ENCODE measurements around the gene TAB2. TPM values are rescaled to one million over a fixed set of nuclear protein-coding genes. Genes with fewer than 3 reads are reported as not detected.
A peak's percentile ranks its signal among the peaks of the same experiment; 100 is the strongest.

Gene TAB2
- total RNA-seq, 1 donor from 2014 or later, result 81.8 TPM

DNA sequence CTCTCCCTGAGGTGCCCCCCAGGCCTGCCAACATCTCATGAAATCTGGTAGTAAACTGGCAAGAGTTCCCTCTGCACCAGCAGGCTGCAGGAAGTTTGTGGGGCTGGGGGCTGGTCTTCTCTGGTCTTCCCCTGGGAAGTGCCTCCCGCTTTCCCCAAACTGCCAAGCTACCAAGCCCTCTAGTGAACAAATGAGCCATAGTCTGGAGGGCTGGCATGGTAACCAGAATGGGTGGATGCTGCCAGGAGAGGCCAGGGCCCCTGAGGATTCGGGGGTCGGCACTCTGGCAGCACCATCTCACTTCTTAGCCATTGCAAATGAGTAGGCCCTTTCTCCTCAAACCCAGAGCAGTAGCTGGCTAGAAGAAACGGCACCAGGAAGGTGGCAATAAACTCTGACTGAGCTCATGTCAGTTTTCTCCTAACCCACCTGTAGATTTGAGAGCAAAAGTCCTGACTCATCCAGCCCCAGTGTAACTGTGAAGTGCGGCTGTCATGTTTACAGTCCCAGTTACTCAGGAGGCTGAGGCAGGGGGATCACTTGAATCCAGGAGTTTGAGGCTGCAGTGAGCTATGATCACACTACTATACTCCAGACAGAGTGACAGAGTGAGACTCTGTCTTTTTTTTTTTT is 131.4 kb downstream of the TAB2 start:
- Histone ChIP-seq H3K4me3 (ENCODE audit: insufficient read depth, low read depth, low read length) (no peak overlapping the region), H3K9ac (ENCODE audit: low read length) (no peak overlapping the region), H3K9me3 (ENCODE audit: insufficient read depth, low read depth, low read length) (no peaks in the 10 kb centered on the region), H3K36me3 (ENCODE audit: insufficient read depth, low read length) (no peaks in the 10 kb centered on the region), H2AFZ (ENCODE audit: low read depth, low read length) (no peak overlapping the region), H3K79me2 (ENCODE audit: insufficient read depth, low read length) (no peaks in the 10 kb centered on the region), H3K27ac (ENCODE audit: low read depth, low read length) (no peak overlapping the region), H3K27me3 (ENCODE audit: insufficient read depth, low read length) (no peaks in the 10 kb centered on the region), H3K4me2 (ENCODE audit: low read length) (no peak overlapping the region), H4K20me1 (ENCODE audit: insufficient read depth, low read length) (no peaks in the 10 kb centered on the region), H3K4me1 (ENCODE audit: insufficient read depth, low read length) (peaks cover 9% of the 10 kb centered on the region)
- Mint-ChIP-seq H3K4me3 (ENCODE audit: unreplicated experiment) (no peak overlapping the region), H3K4me1 (ENCODE audit: low read depth, unreplicated experiment) (no peaks in the 10 kb centered on the region), H3K27ac (ENCODE audit: unreplicated experiment) (no peak overlapping the region), H3K9me3 (ENCODE audit: unreplicated experiment) (peaks cover 9% of the 10 kb centered on the region), H3K27me3 (ENCODE audit: low read depth, unreplicated experiment) (peaks cover 35% of the 10 kb centered on the region), H3K36me3 (ENCODE audit: low read depth, unreplicated experiment) (peaks cover 3% of the 10 kb centered on the region)
- FAIRE-seq (no peak), DNase-seq (ENCODE audit: low read depth) (no peak)
- TF ChIP-seq EZH2 (IDR thresholded peaks at IDR 0.05; ENCODE audit: insufficient read depth, low read length), result no peak
- no peak for TF ChIP-seq CTCF (IDR thresholded peaks at IDR 0.05; ENCODE audit: insufficient read depth, low read depth, low read length)

- Mint-ChIP-seq H3K9me3 (ENCODE audit: unreplicated experiment) (peaks cover 3% of the 10 kb centered on the region), H3K36me3 (ENCODE audit: low read depth, unreplicated experiment) (no peaks in the 10 kb centered on the region), H3K27ac (ENCODE audit: unreplicated experiment) (no peak overlapping the region), H3K4me3 (ENCODE audit: unreplicated experiment) (no peak overlapping the region), H3K4me1 (ENCODE audit: low read depth, unreplicated experiment) (no peaks in the 10 kb centered on the region), H3K27me3 (ENCODE audit: low read depth, unreplicated experiment) (peaks cover 39% of the 10 kb centered on the region)
- no peaks in the 10 kb centered on the region for H3K79me2 ChIP-seq (ENCODE audit: insufficient read depth, low read length)
- no peaks in the 10 kb centered on the region for H3K9me3 ChIP-seq (ENCODE audit: insufficient read depth, low read depth, low read length)
- no peaks in the 10 kb centered on the region for H4K20me1 ChIP-seq (ENCODE audit: insufficient read depth, low read length)
- no peaks in the 10 kb centered on the region for H3K36me3 ChIP-seq (ENCODE audit: insufficient read depth, low read length)
- no peaks in the 10 kb centered on the region for H3K27me3 ChIP-seq (ENCODE audit: insufficient read depth, low read length)
- no peak overlapping the region for H3K27ac ChIP-seq (ENCODE audit: low read depth, low read length)
- peak overlapping the region; percentile 44 for H3K4me3 ChIP-seq (ENCODE audit: insufficient read depth, low read depth, low read length)
- H3K9ac ChIP-seq (ENCODE audit: low read length), result no peak overlapping the region
- no peak for TF ChIP-seq CTCF (IDR thresholded peaks at IDR 0.05; ENCODE audit: insufficient read depth, low read depth, low read length)
- TF ChIP-seq EZH2 (IDR thresholded peaks at IDR 0.05; ENCODE audit: insufficient read depth, low read length), result no peak
- H3K4me2 ChIP-seq (ENCODE audit: low read length), result peak overlapping the region; percentile 84
- FAIRE-seq, result no peak
- peaks cover 14% of the 10 kb centered on the region for H3K4me1 ChIP-seq (ENCODE audit: insufficient read depth, low read length)
- no peak for DNase-seq (ENCODE audit: low read depth)
- peak overlapping the region; percentile 92 for H2AFZ ChIP-seq (ENCODE audit: low read depth, low read length)
These were observed 132.5 kb downstream of the TAB2 start for GRCh38 chr6:149449831-149450678.
